ENCODE measurements around the gene CACNA1G.

DNA sequence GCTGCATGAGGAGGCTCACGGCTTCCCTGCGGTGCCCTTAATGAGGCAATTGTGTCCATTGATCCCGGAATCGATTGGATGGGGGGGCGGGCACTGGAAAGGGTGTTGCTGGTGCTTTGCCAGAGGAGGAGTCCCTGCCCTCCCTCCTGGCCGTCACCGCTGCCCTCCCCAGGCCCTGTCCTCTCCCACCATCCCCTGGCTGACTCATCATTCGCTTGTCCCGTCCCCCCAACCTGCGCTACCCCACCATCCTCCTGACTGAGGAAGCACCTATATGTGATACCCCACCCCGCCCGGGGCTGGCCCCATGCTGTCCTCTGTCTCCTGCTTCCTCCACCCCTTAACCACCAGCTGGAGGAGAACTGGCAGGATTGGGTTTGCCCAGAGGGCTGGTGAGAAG is 20.8 kb downstream of the CACNA1G start:
- TF ChIP-seq, protein P1, sequence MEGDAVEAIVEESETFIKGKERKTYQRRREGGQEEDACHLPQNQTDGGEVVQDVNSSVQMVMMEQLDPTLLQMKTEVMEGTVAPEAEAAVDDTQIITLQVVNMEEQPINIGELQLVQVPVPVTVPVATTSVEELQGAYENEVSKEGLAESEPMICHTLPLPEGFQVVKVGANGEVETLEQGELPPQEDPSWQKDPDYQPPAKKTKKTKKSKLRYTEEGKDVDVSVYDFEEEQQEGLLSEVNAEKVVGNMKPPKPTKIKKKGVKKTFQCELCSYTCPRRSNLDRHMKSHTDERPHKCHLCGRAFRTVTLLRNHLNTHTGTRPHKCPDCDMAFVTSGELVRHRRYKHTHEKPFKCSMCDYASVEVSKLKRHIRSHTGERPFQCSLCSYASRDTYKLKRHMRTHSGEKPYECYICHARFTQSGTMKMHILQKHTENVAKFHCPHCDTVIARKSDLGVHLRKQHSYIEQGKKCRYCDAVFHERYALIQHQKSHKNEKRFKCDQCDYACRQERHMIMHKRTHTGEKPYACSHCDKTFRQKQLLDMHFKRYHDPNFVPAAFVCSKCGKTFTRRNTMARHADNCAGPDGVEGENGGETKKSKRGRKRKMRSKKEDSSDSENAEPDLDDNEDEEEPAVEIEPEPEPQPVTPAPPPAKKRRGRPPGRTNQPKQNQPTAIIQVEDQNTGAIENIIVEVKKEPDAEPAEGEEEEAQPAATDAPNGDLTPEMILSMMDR (IDR thresholded peaks at IDR 0.05 in 8 of 11, conservative IDR thresholded peaks at IDR 0.05 in 3 of 11): no peak
- no peak for TF ChIP-seq POLR2A (IDR thresholded peaks at IDR 0.05)
- no peak for TF ChIP-seq POLR2AphosphoS5 (IDR thresholded peaks at IDR 0.05)

Data from spleen (tissue), 7 donors.